HepG2 (cell line): ENCODE measurements around the gene NENF. TPM values are rescaled to one million over a fixed set of nuclear protein-coding genes. Genes with fewer than 3 reads are reported as not detected.

Experiments
- ARID5B ChIP-seq: IDR thresholded peaks from 2 replicates; pipeline ENCODE4 v1.4.0; 2020; ENCODE audit warnings: mild to moderate bottlenecking, missing genetic modification reagents
- BORCS8-MEF2B ChIP-seq: sonication (generic); formaldehyde crosslinking; IDR thresholded peaks from 2 replicates; pipeline ENCODE4 v1.8.0; 2022; ENCODE audit warnings: mild to moderate bottlenecking, missing genetic modification reagents
- CTCF ChIP-seq: sonication (generic); formaldehyde crosslinking; IDR thresholded peaks from 2 replicates; pipeline ENCODE4 v1.5.0; 2020; ENCODE audit warnings: mild to moderate bottlenecking, missing genetic modification reagents, moderate library complexity
- E2F1 ChIP-seq: sonication (generic); formaldehyde crosslinking; IDR thresholded peaks from 2 replicates; pipeline ENCODE4 v1.5.0; 2020; ENCODE audit warnings: missing genetic modification reagents
- E2F5 ChIP-seq: sonication (generic); formaldehyde crosslinking; conservative IDR thresholded peaks from 2 replicates; pipeline ENCODE4 v1.4.0; 2020; ENCODE audit warnings: missing genetic modification reagents
- FOSL2 ChIP-seq: sonication (generic); formaldehyde crosslinking; IDR thresholded peaks from 2 replicates; pipeline ENCODE4 v1.4.0; 2020; ENCODE audit warnings: missing genetic modification reagents
- MYPOP ChIP-seq: sonication (generic); formaldehyde crosslinking; IDR thresholded peaks from 2 replicates; pipeline ENCODE4 v1.8.1; 2023; ENCODE audit warnings: mild to moderate bottlenecking, moderate library complexity, missing genetic modification reagents
- PRDM15 ChIP-seq: sonication (generic); formaldehyde crosslinking; IDR thresholded peaks from 2 replicates; pipeline ENCODE4 v1.4.0; 2020; ENCODE audit warnings: missing genetic modification reagents
- TEAD2 ChIP-seq: sonication (generic); formaldehyde crosslinking; IDR thresholded peaks from 2 replicates; pipeline ENCODE4 v1.9.0; 2021; ENCODE audit warnings: missing genetic modification reagents
- TIGD3 ChIP-seq: sonication (generic); formaldehyde crosslinking; IDR thresholded peaks from 2 replicates; pipeline ENCODE4 v1.5.1; 2020; ENCODE audit warnings: mild to moderate bottlenecking, missing genetic modification reagents, borderline replicate concordance
- TOE1 ChIP-seq: sonication (generic); formaldehyde crosslinking; IDR thresholded peaks from 2 replicates; pipeline ENCODE4 v1.4.0; 2020; ENCODE audit warnings: mild to moderate bottlenecking, missing genetic modification reagents
- ZFP82 ChIP-seq: sonication (generic); formaldehyde crosslinking; IDR thresholded peaks from 2 replicates; pipeline ENCODE4 v1.5.1; 2020; ENCODE audit warnings: mild to moderate bottlenecking, missing genetic modification reagents, borderline replicate concordance
- ZNF644 ChIP-seq: IDR thresholded peaks from 2 replicates; pipeline ENCODE4 v1.6.1; 2016; ENCODE audit warnings: low read depth
- ZNF746 ChIP-seq: sonication (generic); formaldehyde crosslinking; IDR thresholded peaks from 2 replicates; pipeline ENCODE4 v1.8.0; 2022; ENCODE audit warnings: mild to moderate bottlenecking, missing genetic modification reagents
- polyA plus RNA-seq, 8 experiments: library from polyadenylated mRNA; depleted of rRNA in 3 of 8; stranded (reverse) in 7 of 8; unstranded in 1 of 8; fragments of >200 nt; fragmentation: Illumina TruSeq in 4 of 8; extraction: Trizol in 4 of 8; gene quantifications; 2 replicates each; pipeline versions ENCODE4 v1.2.1 to v1.2.3, GENCODE V29; 2011 to 2016; ENCODE audit warnings: low read depth in 4 of 8, missing spikeins in 1 of 8, mixed read lengths in 1 of 8; ENCODE audit not compliant: insufficient read depth in 1 of 8
- total RNA-seq, 5 experiments: library from RNA; depleted of rRNA; stranded (reverse); fragments of >200 nt; fragmentation: Illumina TruSeq; extraction: Trizol; gene quantifications; 2 replicates each; pipeline ENCODE4 v1.2.3, GENCODE V29; 2016; ENCODE audit warnings: low read depth in 1 of 5

The NENF gene
- total and polyA plus RNA-seq, 2 of the 13 experiments (the other 11 are each of a cell fraction or from before 2014, with no cell fraction given), result 31.7 to 40.4 TPM

GRCh38 chr1:212477014-212477679, 44.4 kb downstream of the NENF start (continued):
- TF ChIP-seq CTCF (peak; percentile 88), FOSL2 (CRISPR knock-in tag) (no peak), TIGD3 (CRISPR knock-in tag) (no peak), E2F5 (CRISPR knock-in tag) (no peak), ZNF746 (CRISPR knock-in tag) (no peak), BORCS8-MEF2B (CRISPR knock-in tag) (no peak), MYPOP (CRISPR knock-in tag) (no peak), ARID5B (CRISPR knock-in tag) (peak; percentile 30; the same call in 1 of the 2 replicates), ZFP82 (CRISPR knock-in tag) (no peak), TOE1 (CRISPR knock-in tag) (no peak), PRDM15 (no peak), ZNF644 (CRISPR knock-in tag) (no peak), TEAD2 (no peak), E2F1 (CRISPR knock-in tag) (no peak)
- TF ChIP-seq, all 625 proteins: peak for 15
